ENCODE data around the gene FOXP1.
A peak's percentile ranks its signal among the peaks of the same experiment; 100 is the strongest.

The FOXP1 gene

DNA sequence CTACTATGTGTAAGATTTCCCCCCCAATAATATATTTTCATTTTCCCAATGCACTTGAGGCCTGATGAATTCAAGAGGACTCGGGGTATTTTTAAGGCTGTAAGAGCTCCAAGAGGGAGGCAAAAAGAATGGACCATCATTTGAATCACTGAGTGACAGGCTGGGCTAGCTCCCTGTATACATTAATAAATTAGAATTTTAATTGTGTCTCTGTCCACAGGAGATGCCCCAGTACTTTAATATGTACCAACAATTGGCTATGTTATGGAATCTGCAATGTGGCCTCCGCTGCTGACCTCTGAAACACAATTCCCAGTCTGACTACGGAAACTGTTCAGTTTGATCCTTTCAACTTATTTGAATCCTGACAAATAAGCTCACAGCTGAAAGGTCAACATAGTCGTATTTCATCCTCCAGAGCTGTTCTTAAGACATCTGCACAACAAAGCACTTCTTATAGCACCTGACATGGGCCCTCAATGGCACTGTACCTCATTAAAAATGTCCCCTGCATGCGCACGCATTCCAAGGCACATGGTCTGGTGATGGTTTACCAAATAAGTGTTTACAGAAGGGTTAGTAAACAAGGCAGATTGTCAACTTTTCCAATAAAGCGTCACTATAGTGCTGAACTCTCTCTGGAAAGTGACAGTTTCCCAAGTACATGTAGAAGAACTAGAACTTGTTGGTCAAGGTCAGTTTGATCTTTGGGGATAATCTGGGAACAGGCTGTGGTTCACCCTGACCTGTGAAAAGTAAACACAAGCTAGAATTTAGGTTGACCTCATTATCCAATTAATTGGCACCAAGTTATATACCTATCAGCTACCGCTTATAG, 472.9 kb downstream of the FOXP1 start:
- no peak for DNase-seq

DNA sequence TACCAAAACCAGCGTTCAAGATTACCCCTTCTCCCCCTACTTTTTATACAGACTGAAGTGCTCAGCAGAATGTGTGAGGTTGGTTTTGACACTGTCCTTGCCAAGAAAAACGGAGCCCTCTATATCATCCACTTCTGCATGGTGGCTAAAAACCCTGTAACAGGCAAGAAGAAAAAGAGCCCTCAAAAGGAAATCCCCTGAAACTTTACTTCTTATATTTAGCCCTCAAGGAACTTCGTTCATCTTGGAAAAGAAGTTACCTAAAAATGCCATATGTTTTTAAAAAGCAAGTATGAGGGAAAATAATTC, 473.6 kb downstream of the FOXP1 start:
- DNase-seq: no peak

DNA sequence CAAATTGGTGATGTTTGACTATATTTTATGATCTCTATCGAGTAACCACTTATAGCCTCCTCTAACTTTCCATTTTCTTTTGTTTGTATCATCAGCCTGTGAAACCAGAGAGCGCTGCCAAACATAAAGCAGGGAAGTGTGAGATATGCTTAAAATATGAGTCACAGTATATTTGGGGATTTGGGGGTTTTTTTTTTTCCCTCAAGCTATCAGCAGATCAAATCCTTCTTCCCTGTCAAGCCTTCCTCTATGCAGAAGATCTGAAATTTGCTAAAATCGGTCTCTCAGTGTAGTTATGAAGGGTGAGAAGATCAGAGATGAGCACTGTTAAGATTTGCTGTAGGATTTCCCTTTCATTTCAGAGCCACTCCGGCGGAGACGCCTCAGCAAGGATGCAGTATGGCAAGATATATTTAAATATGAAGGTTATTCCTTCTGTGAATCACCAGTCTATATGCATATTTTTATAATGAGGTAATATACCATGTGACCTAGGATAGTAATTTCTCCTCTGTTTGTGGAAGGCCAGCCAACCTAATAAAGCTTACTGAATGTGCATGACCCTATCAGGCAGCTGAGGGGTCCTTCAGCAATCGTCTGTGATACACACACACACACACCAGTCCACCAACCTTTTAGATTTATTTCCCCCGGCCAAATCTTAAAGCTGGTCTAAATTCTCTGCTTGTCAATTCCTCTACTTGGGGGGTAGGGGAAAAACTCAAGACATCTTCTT, 474.1 kb downstream of the FOXP1 start:
- no peak for DNase-seq

DNA sequence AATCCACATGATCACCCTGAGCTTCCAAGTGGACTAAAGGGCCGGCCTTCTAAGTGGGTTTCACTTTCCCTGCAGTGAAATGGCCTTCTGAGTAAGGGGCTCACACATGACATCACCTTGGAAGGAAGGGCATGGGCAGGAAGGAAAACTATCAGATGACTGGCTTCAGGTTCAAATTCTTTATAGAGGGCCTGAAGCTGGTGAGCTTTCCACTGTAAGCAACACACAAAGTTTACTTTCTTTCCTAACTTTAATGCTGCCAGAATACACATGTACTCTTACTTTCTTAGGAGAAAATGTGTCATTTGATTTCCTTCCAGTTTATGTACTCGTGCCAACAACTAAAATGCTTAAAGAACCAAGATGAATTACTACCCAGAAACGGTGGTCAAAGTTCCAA, 475.6 kb downstream of the FOXP1 start:
- DNase-seq: no peak

DNA sequence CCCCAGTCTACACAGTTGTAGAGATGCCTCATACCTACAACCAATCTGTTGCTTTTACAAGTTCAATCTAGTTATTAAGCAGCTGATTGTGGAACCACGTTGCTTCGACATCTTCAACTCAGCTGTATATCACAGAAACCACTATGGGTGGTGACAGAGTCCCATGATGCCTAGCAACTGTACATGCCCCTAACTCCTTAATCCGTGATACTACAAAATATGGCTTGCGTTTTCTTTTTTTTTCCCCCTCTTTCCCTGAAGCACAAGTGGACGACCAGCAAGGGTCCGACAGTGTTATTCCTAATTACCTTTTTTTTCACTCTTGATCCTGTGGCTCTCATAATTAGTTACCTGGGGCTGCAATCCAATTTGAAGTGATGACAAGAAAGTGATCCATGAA, 478.6 kb downstream of the FOXP1 start:
- no peak for DNase-seq

DNA sequence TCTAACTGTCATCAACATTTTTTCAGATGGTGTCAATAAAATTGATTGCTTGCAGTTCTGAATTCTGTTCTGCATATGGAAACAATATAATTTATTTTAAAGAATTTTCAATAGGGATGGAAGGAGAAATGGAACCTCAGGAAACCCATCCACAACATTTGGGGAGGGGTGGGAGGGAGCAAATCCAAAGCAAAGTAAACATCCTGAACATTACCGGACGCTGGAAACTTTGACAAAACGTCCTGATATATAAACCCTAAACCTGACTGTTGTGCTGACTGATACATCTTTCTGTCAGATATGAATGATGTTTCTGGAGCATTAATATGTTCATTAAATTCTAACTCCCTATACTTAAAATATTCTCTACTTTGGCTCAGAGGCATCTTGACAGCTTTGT, 479.0 kb downstream of the FOXP1 start:
- no peak for DNase-seq

DNA sequence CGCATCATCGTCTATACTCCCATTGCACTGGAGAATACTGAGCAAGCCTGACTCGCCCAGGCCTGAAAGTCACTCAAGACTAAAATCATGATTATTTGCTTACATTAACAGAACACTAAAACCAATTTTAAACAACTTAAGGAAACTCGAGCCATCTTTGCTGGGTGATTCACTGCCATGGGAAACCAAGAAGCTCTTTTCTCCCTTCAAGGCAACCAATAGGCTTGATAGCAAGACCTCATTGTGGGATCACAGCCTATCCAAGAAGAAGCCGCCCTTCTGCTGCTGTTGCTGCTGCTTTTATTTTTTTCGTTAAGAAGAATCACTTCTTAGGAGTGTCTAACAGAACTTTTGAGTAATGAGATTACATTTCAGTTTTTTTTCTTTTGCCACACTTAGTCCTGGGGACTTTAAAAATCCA, 479.4 kb downstream of the FOXP1 start:
- DNase-seq: no peak

DNA sequence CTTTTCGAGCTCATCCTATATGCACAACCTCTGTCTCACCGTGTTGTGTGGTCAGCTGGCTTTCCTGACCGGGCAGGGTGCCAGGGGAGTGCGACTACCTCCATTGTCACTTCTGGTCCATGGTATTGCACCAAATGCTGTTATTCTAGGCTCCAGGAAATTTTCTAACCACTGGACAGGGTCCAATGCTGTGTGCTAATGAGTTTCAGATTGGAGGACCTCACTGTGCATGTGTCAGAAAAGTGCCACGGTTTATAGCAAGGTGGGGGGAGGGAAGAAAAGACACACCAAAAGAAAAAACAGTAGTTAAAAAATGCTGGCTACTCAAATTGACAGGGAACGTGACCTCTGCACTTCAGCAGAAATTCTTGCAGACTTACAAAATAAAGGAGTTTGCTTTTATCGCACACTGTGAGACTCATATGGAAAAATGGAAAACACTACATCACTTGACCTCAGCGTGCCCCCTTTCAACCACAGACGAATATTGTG, 480.1 kb downstream of the FOXP1 start:
- DNase-seq: peak; percentile 36

DNA sequence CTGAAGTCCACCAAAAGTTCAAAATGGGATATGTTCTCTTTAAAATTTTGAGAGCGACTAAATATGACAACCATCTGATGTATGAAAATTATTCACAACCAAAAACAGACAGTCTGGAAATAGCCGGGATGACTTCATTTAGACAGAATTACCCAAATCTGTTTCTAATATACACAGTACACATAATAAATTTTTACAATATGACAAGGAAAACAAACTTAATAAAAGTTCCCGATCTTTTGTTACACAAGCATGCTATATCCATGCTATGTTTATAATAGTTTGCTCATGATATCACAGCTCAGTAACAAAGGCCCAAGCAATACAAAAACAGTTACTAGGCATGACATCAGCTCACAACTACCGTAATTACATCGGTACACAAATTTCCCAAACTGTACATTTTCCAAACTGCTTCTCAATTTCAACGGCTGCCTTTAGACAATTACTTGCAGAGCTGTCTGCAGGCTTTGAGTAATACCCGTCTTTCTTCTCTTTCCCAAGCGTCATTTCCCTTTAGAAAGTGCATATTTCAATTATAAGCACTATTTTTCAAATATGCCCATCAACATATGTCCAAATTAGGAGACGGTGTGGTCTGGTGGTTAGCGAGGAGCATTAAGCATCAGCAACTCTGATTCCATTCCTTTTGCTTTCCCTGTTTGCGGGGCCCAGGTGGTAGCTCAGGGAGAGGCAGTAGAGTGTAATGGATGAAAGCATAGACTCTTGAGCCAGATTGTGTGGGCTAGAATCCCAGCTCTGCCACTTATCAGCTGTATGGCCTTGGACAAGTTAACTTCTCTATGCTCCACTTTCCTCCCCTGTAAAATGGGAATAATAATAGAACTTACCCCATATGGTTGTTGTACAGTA, 481.2 kb downstream of the FOXP1 start:
- no peak for DNase-seq

DNA sequence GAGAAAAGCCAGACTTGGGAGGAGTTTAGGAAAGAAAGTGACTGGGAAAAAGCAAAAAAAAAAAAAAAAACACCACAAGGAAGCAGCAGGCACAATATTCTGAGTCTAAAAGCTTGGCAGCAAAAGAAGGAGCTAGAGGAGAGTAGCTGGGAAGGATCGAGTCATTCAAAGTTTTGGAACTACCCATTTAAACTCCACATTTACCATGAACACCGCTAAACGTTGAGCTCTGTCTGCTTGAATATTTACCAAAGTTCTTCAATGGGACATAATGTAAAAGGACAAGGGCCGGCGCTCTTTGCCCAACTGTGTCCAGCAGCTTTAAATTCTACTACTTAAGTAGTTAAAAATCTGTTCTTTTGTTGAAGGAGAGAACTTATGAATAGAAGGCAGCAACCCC, 481.9 kb downstream of the FOXP1 start:
- DNase-seq: no peak

DNA sequence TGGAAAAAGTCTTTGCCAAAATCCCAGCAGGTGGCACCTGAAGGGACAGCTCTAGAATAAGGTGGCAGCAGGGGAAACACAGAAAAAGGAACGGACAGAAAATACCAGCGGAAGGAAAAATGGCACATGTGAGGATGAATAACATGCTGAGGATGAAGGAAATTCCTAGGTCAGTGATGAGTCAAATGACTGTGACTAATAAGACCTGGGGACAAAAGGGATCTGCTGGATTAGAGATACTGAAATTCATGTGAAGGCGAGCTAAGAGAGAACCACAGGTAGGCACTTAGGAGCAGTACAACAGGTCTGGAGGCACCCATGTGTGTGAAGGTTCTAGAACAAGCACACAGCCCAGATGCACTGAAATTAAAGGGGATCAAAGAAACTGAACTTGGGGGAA, 482.5 kb downstream of the FOXP1 start:
- no peak for DNase-seq

DNA sequence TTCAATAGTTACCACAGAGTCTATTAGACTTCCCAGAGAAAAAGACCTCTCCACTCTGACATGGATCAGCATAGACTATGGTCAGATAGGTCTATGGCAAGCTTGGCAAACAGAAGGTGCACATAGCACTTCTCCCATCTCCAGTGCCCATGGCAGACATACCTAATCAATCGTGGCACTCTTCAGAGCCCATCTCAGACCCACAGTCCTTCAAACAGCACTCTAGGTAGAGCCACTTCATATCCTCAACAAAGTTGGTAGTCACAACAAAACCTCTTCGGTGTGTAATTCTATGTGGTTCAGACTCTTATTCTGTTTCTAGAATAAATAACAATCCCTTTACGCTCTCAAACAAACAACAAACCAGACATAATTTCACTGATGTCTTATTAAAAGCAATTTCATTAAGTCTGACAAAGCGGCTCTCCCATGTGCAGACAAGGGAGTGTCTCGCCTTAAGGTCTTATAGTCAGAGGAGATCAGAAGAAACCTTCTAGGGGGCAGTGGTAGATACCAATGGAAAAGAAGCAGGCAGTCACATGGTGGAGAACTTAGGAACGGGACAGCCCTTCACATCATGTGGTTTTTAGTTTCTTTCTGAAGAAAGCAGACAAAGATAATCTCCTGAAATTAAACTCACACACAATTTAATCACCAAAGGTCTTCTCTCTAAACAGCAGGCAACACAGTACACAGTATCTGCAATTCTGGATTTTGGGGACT, 483.4 kb downstream of the FOXP1 start:
- no peak for DNase-seq

DNA sequence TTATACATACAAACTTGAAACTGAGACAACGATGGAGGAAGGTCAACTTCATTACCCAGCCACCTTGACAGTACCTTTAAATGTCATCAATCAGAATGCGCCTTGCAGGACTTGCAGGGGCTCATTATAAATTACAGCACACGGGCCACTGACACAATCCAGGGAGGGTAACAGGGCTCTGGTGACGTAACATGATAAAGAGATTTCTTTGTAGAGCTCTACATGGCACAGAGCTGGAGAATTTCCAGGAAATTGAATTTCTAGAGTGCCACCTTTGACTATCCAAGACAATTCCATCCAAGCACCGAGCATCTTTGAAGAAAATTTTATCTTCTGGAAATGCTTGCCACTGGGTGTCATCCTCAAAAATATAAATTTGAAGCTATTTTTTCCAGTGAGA, 486.0 kb downstream of the FOXP1 start:
- DNase-seq: no peak

DNA sequence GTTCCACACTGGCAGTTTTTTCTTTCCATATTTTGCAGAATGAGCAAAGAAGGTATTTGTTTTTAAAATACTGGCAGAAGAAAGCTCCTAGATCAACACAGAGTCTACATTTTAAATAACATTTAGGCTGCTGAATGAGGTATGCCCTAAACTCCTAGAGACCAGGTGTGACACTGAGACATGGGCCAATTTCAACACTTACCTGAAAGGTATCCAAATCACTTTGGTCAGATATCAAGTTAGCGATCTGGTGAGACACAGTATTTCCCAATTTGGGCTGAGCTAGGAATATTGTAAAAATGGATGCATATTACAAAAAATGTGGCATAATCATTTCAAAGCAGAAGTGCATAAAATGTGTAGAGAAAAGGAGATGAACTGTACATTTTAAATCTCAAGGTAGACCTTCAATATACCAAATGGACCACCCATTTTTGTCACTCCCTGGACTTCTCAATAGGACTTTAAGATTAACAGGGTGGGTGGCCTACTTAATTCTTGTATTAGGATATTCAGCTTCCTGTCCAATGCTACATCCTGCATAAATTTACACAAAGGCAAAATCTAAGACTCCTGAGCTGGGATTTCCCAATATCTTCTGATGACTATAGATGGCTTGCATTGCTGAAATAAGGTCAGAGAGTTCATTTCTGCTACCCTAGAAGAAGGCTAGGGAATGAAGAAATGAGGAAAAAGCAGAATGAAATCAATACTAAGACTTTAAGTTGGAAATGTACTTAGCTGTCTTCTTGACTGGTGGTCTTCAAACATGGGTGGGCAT, 487.8 kb downstream of the FOXP1 start:
- no peak for DNase-seq

DNA sequence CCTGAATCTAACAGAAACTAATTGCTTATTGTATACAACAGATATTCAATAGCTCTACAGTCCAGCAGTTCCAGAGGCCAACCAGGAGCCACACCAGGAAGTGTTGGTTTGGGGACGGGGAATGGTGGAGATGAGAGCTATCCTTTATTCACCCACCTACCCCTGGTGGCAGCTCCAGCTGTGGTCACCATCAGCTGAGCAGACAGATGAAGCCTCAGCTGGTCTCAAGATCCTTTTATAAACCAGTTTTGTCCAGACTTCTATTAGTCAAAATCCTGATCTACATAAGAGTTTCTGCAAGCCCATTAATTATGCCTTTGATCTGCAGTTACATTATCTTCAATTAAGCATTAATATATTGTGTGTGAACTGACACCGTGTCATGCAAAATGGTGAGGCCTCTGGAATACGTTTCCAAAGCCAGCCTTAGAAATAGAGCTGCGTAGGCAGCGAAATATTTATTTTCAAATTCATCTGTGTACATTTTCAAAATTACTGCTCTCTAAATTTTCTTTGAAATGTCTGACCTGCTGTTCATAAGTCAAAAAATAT, 488.8 kb downstream of the FOXP1 start:
- no peak for DNase-seq

DNA sequence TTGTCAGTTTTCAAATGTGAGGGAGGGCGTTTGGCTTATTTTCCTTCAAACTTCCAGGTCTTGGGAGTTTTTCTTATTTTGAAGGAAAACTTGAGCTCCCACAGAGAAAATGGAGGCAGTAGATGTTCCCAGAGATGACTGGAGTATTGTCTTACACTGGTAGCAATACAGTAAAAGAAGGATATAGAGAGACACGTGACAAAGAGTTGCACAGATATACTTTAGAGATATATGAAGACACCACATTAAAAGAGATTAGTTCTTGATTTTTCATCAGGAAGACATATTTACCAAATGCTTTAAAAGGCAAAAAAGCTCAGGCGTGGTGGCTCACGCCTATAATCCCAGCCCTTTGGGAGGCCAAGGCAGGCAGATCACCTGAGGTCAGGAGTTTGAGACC, 490.9 kb downstream of the FOXP1 start:
- DNase-seq: no peak

DNA sequence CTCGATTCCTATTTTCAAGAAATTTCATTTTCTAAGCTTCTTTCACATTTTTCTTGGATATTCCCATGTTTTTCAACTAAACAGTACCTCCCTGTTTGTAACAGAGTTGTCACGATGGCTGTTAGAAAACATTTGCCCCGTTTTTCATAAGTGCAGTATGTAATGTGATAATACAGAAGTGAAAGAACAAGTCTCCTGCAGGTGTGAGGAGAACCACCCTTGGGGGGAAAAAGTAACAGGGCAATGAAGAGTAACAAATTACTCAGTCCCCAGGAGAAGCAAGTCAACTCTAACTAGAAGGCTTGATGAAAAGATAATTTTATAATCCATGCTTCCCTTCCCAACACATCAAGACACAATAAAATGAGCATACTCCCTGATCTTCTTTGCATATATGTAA, 493.3 kb downstream of the FOXP1 start:
- DNase-seq: no peak

DNA sequence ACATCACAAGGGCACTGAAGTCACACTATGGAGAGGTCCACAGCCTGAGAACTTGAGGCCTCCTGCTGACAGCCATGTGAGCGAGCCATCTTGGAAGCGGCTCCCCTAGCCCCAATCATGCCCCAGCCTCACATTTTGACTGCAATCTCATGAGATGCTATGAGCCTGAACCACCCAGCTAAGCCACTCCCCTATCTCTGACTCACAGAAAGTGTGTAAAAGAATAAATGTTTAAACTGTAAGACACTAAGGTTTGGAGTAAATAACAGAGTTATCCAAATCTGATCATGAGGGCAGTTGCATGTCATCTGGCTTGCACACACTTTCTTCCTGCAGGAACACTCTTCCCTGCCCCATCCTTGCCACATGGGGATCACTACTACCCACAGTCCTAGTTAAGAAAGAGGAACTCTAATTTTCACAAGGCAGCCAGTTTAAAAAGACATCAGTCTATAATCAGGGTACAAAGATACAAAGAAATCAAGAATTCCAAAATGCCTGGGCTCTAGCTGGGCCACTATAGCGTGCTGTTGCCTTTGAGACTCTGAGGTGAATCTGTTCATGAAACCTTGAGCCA, 494.2 kb downstream of the FOXP1 start:
- no peak for DNase-seq

DNA sequence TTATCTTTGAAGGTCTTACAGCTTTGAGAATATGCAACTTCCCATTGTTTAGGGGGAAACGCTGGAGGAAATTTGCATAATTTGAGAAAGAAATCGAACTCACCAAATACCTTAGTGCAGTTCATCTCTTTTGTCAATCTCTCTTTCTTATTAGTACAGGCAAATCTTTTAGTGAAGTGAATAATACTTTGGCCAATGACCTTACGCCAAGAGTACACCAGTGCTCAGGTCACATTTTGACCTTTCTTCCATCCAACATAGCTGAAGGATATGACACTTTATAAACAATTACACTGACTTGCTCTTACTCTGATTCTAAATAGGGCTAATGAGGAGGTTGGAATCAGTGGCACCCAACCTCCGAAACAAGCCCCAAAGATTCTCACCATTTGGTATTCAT, 494.8 kb downstream of the FOXP1 start:
- DNase-seq: no peak

DNA sequence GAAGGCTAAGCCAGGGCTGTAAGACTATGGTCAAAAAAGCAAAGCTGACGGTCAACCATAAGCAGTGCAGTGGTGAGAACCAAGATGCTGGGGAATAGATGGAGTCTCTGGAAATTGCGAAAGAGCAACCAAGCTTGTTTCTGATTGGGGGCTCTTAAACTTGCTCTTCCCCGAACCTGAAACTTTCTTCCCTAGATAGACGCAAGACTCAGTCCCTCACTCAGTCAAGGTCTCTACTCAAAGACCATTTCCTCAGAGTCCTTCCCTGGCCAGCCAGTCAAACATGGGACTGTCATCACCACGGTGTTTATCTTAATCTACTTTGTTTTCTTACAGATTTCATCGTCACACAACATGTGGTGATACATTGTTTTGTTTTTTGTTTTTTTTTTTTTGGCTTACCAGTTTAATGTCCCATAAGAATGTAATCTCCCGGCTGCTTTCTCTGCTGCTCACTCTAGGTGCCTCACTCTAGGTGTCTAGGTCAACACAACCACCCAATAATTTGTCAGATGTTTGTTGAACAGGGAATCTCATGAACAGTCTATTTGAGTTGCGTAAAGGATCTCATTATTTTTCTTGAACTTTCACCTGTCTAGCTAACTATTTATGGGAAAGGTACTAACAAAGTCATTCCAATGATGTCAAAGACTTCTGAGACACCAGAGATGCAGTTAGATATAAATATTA, 495.4 kb downstream of the FOXP1 start:
- no peak for DNase-seq

Measured in GF-D8 (cell line).